Activated gamma-delta T cell (primary cell): ENCODE results near the gene CSF1.
"Not testable (repeated sequence)": the region's sequence is repeated elsewhere in the genome, so short reads cannot be mapped to it uniquely, and the experiment has no call there.

Source experiments
- DNase-seq: peaks from one replicate; lab custom pipeline; 2025; lab: John Stamatoyannopoulos, UW

CSF1 gene

DNA sequence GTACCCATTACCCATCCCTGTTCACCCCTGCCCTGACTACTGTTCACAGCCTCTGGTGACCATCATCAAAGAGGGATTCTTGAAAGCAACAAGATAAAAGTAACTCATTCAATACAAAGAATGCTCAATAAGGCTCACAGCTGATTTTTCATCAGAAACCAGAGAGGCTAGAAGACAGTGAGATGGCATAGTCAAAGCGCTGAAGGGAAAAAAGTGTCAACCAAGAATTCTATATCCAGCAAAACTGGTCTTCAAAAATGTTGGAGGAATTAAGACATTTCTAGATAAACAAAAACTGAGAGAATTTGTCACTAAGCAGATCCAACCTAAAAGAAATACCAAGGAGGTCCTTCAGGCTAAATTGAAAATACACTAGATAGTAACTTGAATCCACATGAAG lies 27.1 kb downstream of the CSF1 start:
- no peak for DNase-seq

DNA sequence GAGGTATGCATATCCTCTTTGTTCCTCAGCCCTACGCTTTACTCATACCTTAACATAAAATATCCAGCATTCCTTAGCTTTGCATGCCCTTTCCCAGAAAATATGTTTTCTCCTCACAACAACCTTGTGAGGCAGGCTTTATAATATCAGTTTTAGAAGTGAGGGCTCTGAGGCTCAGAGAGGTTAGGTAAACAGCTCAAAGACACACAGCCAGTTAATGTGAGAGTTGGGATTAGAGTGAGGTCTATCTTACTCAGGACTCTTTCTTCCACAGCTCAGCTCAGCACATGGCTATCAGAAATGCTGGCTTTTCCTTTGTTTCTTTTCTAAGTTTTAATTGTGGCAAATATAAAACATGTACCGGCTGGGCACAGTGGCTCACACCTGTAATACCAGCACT lies 27.9 kb downstream of the CSF1 start:
- DNase-seq, result no peak

DNA sequence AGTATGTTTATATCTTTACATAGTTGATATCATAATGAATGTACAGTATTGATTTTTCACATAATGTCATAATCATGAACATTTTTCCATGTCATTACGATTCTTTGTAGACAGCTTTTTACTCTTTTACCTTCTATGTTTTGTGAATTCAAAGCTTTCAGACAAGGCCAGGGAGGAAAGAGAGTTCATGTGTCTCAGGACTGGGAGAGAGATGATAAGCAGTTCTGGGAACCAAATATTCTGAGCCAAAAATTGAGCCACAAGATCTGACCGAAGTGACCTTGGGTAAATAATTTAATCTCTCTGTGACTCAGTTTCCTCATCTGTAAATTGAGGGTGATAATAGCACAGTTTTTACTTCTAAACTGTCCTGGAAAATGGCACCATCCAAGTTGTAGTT lies 31.8 kb downstream of the CSF1 start:
- DNase-seq, result no peak

DNA sequence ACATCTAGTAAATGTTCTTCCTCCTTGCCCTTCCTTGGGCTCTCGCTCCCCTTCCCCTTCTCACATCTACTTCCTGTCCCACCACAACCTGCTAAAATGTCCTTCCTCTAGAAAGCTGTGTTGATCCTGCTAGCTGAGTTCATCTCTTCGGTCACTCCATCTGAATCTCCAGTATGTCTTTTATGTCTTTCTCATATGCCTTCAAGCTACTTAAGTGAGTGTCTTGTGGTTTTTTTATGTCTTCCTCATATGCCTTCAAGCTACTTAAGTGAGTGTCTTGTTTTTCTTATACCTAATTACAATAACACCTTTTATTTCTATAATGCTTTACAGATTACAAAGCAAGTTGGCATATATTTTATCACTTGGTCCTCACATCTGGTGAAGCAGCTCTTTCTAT lies 33.9 kb downstream of the CSF1 start:
- DNase-seq, result no peak

DNA sequence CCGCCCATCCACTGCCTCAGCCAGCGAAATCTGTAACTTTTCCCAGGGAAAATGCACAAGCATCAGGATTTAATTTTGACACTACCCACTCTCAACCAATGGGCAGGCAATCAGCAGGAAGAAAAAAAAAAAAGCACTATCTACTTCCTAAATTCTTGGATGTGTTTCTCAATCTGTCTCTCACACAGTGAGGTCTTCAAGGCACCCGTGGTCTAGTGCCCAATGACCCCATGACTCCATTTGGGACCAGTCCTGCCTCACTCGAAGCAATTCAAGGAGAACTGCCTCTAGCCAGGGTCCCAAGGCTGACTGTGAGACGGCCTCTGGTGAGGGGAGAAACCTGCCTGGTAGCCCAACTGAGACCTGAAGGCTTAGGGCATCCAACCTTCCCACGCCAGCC lies 35.9 kb downstream of the CSF1 start:
- no peak for DNase-seq

DNA sequence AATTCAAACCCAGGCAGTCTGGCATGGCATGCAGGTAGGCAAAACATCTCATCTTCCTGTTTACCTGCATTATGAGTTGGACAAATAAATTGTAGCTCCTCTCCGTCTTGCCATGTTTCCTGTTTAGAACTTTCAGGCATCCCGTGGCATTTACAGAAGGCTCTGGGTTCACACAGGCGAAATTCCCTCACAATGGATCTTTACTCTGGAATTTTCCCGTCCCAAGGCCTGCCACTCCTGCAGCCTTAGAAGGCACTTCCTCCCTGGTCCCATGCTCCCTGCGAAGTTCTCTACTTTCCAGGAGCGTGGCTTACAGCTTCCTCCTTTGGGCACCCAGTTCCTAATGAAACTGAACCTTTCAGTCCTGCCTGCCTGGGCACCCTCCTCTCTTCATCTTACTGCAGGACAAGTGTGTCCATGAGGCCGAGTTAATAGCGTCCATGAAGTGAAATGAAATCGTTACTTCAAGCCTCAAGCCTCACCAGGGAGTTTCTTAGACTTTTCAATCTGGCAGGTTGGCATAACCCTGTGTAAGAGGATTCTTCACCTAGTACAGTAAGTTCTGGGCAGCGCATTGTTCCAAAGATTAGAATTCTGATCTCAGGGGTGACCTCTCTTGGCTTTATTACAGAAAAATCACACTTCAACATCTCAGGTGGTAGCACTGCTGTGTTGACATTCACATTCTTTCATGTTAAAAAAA lies 37.1 kb downstream of the CSF1 start:
- no peak for DNase-seq

DNA sequence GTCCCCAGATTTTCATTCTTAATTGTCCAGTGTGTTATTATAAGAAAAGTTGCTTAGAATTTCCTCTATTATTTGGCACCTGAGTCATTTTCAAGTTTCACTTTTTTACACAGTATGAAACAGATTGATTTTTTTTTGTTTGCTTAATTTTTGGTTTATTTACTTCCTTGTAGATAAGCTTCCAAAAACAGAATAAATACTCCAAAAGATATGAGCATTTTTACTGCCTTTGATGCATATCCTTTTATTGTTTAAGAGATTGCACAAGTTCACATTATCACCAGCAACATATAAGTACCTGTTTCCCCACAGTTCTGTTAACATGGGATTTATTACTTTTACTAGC lies 37.6 kb downstream of the CSF1 start:
- DNase-seq, result no peak

DNA sequence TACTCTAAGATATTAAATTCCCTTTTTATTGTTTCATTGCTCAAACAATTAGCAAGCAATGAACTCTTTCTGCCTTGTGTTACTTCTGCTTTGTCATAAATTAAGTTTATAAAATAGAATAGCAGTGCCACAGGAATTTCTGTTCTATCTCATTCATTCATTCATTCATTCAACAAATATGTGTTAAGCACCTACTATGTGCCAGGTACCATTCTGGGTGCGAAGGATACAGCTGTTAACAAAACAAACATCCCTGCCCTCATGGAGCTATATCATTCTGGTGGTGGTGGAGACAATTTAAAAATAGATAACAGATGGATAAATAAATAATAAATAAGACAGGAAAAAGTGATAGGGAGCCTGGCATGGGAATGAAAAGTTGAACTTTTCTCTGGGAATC lies 39.4 kb downstream of the CSF1 start:
- DNase-seq, result no peak

DNA sequence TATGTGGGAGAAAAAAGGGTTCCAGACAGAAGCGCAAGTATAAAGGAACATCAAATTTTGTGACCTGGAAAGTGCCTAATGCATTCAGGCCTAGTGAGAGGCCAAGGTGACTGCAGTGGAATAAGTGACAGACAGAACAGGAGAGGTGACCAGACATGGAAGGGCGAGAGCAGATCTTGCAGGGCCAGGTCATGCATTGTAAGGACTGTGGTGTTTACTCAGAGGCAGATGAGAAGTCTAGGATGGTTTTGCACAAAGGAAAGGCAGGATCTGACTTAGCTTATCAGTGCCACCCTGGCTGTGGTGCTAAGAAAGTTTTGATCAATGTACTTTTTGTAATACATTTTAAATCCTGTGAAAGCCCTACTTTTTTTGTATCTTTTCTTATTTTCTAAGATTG lies 39.9 kb downstream of the CSF1 start:
- no peak for DNase-seq

DNA sequence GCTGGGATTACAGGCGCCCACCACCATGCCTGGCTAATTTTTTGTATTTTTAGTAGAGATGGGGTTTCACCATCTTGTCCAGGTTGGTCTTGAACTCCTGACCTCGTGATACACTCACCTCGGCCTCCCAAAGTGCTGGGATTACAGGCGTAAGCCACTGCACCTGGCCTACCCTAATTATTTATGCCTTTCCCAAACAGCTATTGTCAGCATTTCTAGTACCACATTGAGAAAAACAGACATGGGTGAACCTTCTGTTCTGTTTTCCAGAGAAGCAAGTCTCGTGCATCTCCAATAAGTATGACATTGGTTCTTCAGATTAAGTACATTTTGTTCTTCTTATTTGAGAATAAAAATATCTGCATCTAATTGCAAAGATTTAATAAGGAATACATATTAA lies 40.9 kb downstream of the CSF1 start:
- DNase-seq, result not testable (repeated sequence)

DNA sequence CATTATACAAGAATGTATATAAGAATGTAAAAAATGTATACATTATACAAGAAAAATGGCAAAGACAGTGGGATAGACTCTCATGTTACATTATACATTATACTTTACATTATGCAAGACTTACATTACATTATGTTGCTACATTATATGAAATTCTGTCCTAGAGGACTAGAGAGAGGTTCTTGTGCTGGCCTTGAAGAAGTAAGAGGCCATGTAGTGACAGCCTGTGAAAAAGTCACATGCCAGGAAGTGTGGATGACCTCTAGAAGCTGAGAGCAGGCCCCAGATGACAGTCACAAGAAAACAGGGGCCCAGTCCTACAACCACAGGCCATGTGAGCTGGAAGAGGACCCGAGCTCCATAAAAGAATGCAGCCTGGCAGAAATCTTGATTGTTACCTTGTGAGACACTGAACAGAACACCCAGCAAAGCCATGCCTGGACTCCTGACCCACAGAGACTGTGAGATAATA lies 43.4 kb downstream of the CSF1 start:
- DNase-seq, result no peak

DNA sequence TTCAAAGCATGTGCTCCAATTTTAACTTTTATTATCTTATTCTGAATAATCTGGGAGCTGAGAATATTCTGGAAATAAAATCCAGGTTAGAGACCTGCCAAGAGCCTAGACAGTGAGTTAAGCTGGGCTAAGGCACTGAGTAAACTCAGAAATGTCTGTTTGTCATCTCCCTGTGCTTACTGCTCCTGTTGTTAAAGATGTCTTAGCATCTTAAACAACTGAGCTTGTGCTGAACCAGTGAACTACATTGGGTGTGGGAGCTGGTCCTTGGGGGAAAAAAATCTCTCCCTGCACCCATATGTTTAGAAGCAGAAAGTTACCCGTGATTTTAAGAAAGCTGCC lies 49.0 kb downstream of the CSF1 start:
- no peak for DNase-seq

DNA sequence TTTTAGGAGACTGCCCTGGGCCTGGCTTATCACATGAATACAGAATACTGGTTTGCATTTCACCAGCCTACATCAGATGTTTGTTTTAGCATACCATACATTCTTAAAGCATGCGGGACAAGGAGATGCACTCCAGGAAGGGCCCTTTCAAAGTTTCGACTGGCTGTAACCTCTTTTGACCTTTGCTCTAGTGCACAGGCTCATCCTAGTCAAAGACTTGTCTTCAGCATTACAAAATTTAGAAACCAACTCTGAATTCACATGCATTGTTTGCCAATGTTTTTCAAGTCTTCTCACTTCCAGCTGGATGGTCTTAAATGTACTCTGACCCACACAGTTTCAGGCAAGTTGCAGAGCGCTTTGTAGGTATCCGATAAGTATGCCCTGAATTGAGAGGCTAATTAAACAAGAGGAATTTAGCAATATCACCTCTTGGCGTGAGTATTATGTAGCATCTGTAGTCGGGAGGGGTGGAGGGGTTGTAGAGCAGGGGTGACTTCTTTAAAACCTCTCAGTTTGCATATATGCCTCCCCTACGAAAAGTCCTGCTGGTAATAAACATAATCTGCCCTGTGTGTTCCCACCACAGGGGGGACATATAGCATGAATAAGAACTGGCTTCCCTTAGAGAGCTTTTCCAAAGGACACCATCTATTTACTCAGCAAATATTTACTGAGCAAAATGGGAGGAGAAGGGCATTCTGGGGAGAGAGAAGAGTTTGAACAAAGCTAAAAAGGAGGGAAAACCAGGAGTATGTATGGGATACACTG lies 49.5 kb downstream of the CSF1 start:
- DNase-seq, result no peak

DNA sequence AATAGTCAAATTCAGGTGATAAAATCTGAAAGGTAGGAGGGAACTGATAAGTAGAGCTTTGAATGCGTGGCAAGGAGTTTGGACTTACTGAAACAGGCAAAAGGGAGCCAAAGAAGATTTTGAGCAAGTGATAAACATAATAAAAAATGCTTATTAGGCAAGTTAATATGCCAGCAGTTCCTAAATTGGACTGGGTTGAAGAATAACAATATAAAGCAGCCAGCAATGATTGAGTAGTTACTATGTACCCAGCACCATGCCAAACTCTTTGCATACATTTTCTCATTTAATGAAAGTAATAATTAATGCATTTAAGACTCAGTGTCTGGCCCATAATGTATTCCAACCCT lies 50.1 kb downstream of the CSF1 start:
- no peak for DNase-seq

DNA sequence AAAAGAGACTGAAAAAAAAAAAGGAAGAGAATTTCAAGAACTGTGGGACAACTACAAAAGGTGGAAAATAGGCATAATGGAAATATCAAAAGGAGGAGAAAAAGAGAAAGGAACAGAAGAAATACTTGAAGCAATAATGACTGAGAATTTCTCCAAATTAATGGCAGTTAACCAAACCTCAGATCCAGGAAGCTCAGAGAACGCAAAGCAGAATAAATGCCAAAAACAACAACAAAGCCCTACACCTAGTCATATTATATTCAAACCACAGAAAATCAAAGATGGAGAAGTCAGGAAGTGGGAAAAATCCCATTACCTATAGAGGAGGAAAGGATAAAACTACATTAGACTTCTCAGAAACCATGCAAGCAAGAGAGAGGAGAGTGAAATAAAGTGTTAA lies 53.2 kb downstream of the CSF1 start:
- DNase-seq, result no peak

DNA sequence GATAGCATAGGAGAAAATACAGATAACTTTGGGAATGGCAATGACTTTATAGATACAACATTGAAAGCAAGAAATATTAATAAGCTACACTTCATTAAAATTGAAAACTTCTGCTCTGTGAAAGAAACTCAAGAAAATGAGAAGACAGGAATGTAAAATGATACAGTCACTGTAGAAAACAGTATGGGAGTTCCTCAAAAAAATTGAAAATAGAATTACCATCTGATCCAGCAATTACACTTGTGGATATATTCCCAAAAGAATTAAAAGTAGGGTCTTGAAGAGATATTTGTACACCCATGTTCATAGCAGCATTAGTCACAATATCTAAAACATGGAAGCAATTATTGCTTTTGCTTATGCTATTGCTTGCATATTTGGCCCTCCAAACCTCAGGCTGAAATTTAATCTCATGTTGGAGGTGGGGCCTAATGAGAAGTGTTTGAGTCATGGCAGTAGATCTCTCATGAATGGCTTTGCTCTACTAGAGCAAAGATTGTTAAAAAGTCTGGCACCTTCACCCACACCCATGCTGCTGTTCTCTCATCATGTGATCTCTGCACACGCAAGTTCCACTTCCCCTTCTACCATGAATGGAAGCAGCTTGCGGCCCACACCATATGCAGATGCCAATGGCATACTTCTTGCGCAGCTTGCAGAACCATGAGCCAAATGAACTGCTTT lies 58.6 kb downstream of the CSF1 start:
- no peak for DNase-seq

DNA sequence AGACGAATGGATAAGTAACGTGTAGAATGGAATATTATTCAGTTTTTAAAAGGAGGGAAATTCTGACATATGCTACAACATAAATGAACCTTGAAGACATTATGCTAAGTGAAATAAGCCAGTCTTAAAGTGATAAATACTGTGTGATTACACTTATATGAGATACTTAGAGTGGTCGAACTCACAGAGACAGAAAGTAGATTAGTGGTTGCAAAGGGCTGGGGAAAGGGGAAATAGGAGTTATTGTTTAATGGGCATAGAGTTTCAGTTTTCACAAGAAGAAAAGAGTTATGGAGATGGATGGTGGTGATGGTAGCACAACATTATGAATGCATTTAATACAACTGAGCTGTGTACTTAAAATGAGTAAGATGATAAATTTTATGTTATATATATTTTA lies 59.3 kb downstream of the CSF1 start:
- no peak for DNase-seq

DNA sequence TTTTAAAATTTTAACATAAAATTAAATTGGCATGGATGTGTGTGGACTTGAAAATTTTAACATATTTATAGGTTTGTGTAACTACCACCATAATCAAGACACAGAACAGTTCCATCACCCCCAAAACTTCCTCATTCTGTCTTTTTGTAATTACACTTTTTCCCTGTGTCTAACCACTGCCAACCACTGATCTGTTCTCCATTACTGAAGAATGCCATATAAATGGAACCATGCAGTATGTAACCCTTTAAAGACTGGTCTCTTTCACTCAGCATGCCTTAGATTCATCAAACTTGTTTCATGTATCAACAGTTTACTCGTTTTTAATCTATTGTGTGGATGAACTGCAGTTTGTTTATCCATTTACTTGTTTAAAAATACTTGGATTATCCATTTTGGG lies 60.9 kb downstream of the CSF1 start:
- no peak for DNase-seq

DNA sequence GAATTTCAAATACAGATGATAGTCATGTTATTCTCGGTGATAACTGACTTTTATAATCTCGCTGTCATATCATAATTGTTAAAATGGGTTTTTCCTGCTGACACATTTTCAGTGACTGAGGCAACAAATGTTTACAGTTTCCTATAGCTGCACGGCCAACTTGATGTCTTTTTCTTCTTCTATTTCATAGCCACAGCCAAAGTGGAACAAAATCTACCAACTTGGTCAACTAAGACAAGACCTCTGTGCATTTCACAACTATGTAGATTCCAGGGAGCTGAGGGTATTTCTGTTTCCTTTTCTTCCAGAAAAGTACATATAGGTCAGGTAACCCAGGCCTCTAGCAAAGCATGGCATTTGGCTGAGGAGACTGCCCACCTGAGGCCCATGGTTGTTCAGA lies 63.5 kb downstream of the CSF1 start:
- DNase-seq, result no peak

DNA sequence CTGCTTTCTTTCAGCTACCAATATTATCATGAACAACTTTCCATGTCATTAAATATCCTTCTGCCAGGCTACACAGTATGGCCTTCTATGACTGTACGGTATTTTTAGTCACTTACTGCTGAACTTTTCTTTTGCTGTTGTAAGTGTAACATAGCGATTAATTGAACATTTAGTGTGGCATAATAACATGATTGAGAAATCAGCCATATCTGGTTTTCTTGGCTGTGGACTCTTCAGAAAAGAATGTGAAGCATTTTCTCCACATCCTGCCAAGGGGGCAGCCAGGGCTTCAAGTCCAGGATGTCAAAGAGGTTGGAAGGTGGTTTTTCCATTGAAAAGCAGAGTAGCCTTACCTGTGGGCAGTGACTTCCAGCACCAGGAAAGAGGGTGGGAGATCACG lies 65.1 kb downstream of the CSF1 start:
- no peak for DNase-seq

DNA sequence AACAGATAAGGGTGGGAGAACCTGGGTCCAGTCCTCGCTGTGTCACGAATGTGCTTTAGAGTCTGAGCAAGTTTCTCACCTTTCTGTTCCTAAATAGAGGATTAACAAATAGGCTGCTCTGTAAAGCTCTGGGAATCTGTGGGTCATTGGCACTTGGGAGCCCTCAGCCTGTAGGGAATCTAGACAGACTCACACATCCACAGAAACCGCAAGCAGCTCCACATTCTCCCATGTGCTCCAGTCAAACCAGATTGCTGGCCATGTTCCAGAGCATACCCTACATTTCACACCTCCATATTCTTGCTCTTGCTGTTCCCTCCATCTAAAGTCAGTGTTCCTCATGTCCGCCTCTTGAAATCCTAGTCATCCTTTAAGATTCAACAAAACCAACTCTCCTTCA lies 66.1 kb downstream of the CSF1 start:
- no peak for DNase-seq

DNA sequence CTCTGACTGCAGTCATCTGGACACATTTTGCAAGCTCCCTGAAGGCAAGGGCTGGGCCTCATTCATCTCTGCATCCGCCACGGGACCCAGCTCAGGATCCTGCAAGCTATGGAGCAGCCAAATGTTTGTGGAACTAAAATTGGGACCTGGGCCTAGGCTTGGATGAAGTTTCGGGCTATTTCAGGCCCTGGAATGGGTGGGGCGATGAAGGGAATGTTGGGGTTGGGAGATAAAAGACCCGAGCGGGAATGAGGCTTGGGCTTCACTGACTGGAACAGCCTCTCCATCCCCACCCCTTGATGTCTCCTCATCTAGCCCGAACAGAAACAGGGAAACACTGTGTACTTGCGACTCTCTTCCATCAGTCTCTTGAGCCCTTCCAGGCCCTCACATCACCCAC lies 66.6 kb downstream of the CSF1 start:
- DNase-seq, result no peak

DNA sequence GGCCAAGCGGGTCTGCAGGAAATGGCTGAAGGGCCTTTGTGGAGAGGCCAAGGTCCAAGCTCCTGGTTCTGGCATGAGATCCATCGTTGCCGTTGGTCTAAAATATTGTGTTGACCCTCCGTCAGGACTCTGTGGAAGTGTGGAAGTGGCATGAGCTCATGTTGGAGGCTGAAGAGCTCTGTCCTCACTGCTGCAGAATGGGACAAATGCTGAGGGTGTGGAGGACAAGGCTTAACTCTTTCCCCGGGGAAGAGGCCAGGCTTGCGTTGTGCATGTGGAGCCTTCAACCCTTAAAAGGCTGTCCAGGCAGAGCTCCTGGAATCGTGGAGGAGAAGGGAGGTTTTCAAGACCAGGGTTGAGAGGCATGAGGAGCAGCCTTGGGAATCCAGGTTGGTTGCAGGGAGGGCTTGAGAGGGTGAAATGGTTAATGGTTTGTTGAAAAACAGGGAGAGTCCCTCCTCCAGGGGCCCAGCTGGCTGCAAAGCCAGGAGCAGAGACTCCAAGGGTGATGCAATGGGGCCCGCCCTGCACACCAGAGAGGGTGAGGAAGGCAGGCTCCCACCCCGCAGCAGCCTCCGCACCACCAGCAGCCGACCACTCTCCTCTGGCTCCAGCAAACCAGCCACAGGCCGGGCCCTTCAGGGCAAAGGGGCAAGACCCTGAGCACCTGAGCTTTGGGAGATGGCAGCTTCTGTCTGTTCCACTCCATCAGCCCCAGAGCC lies 67.2 kb downstream of the CSF1 start:
- DNase-seq, result no peak
